Body of pancreas (tissue), 4 donors: ENCODE data around the gene BCL2.

Source experiments
- POLR2A ChIP-seq, 3 donors: fragments of 450-650 bp; IDR thresholded peaks; one replicate each; pipeline ENCODE4 v1.6.1; 2016; ENCODE audit warnings: antibody characterized with exemption in 3 of 3, mild to moderate bottlenecking in 2 of 3
- TF ChIP-seq, protein P1 (sequence below), 7 experiments: fragments of 450-650 bp in 4 of 7; fragments of 200-600 bp in 3 of 7; sonication (generic) in 3 of 7; IDR thresholded peaks; one replicate each; pipeline ENCODE4 v1.5.1; 2016 to 2019; ENCODE audit warnings: antibody characterized with exemption in 7 of 7

DNA sequence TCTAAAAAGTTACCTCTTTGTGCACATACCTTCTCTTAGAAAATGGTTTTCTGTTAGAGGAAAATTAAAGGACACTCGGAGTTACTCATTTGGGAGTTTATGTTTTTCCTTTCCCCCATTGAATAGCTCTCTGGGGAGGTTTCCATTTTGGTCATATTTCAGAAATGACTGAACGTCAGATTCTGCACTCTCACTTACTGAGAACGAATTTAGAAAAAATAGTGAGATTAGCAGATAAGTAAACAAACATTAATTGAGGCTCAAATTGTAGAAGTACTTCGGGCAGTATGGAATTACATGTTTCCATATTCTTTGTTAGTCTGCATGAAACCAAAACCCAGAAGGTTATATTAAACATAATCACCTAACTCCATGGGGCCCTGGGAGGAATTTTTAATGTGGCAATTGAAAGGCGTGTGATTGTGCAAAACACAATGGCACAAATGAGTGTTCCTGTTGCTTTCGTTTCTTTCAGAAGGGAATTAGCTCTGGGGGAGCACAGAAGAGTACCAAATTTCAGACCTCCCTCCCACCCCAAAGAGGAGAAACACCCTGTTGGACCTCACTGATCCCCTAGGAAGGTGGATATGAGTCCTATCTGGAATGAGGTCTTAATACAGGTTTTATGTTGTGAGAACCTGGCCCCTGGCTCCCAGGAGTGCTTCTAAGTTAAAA is 212.3 kb downstream of the BCL2 start:
- TF ChIP-seq, protein P1, sequence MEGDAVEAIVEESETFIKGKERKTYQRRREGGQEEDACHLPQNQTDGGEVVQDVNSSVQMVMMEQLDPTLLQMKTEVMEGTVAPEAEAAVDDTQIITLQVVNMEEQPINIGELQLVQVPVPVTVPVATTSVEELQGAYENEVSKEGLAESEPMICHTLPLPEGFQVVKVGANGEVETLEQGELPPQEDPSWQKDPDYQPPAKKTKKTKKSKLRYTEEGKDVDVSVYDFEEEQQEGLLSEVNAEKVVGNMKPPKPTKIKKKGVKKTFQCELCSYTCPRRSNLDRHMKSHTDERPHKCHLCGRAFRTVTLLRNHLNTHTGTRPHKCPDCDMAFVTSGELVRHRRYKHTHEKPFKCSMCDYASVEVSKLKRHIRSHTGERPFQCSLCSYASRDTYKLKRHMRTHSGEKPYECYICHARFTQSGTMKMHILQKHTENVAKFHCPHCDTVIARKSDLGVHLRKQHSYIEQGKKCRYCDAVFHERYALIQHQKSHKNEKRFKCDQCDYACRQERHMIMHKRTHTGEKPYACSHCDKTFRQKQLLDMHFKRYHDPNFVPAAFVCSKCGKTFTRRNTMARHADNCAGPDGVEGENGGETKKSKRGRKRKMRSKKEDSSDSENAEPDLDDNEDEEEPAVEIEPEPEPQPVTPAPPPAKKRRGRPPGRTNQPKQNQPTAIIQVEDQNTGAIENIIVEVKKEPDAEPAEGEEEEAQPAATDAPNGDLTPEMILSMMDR (IDR thresholded peaks at IDR 0.05), result no peak
- no peak for TF ChIP-seq POLR2A (IDR thresholded peaks at IDR 0.05)
